K562 (cell line): Measurements from ENCODE around the gene AGMO. TPM values are rescaled to one million over a fixed set of nuclear protein-coding genes. Genes with fewer than 3 reads are reported as not detected.

Experiments used
- ATAC-seq: fragments of 200-7000 bp; cut with Tn5 transposase; 3 replicates; pipeline ENCODE4 v1.9.1; 2020; ENCODE audit warnings: moderate library complexity
- BruUV-seq: library from RNA; stranded (reverse); fragments of 400-500 nt; replicated peaks from 2 replicates; lab custom pipeline; 2021; lab: Mats Ljungman, UMichigan
- CTCF ChIA-PET: fragments of 300-600 bp; formaldehyde crosslinking; extraction: SDS; loops from one replicate; lab custom pipeline; 2021; ENCODE audit warnings: low intra/inter-chr PET ratio; lab: Yijun Ruan, JAX
- POLR2A ChIA-PET: fragments of 300-600, 350-650 bp; sonication (Branson Sonifier 250); formaldehyde crosslinking; extraction: SDS; loops from one replicate; lab custom pipeline; 2021; ENCODE audit warnings: antibody characterized with exemption, inconsistent platforms; lab: Yijun Ruan, JAX
- DNase-seq, 4 experiments: peaks; one replicate each; pipeline versions ENCODE4 v3.0.0 to v3.0.0-alpha.2; 2011 to 2018; ENCODE audit warnings: low spot score in 3 of 4, mixed read lengths in 3 of 4; ENCODE audit errors: extremely low read depth in 1 of 4
- FAIRE-seq: peaks from 2 replicates; lab custom pipeline; 2011; peaks lifted over from hg19 to GRCh38; lab: Jason Lieb, UNC
- H2AFZ ChIP-seq: 2 replicates; pipeline ENCODE4 v1.6.0; 2011; ENCODE audit warnings: low read depth, low read length, control low read depth, inconsistent platforms
- H3K27ac ChIP-seq: fragments of 200-600 bp; 3 replicates; pipeline ENCODE4 v1.8.0; 2011; ENCODE audit warnings: low read depth, mild to moderate bottlenecking, control low read depth, inconsistent platforms, low read length, moderate library complexity, mixed read lengths; ENCODE audit errors: extremely low read depth
- H3K27me3 ChIP-seq, 2 experiments: fragments of 300-600 bp in 1 of 2; 2 replicates in 1 of 2; 3 replicates in 1 of 2; pipeline versions ENCODE4 v1.6.0 to v1.8.0; 2011; ENCODE audit warnings: inconsistent platforms in 2 of 2, low read length in 2 of 2, mild to moderate bottlenecking in 1 of 2, mixed read lengths in 1 of 2, moderate library complexity in 1 of 2; ENCODE audit not compliant: control insufficient read depth in 2 of 2, insufficient read depth in 2 of 2
- H3K36me3 ChIP-seq: fragments of 300-600 bp; 3 replicates; pipeline ENCODE4 v1.8.0; 2011; ENCODE audit warnings: mild to moderate bottlenecking, low read length, inconsistent platforms; ENCODE audit not compliant: control insufficient read depth, insufficient read depth
- H3K4me1 ChIP-seq, 2 experiments: fragments of 200-600 bp in 1 of 2; replicated peaks in 1 of 2; 2 replicates in 1 of 2; 3 replicates in 1 of 2; pipeline versions ENCODE4 v1.5.1 to v1.8.0; 2011; ENCODE audit warnings: inconsistent platforms in 2 of 2, low read length in 2 of 2, mild to moderate bottlenecking in 1 of 2, mixed read lengths in 1 of 2, moderate library complexity in 1 of 2; ENCODE audit not compliant: control insufficient read depth in 2 of 2, insufficient read depth in 2 of 2
- H3K4me2 ChIP-seq: 2 replicates; pipeline ENCODE4 v1.6.1; 2011; ENCODE audit warnings: low read length, control low read depth, inconsistent platforms, mixed read lengths; ENCODE audit not compliant: insufficient read depth
- H3K4me3 ChIP-seq: fragments of 200-600 bp; sonication (generic), shearing (Covaris generic); 2 replicates; pipeline ENCODE4 v1.5.1; 2016; ENCODE audit warnings: control low read depth, inconsistent platforms
- H3K79me2 ChIP-seq: fragments of 200-600 bp; 3 replicates; pipeline ENCODE4 v1.8.0; 2011; ENCODE audit warnings: low read length, inconsistent platforms; ENCODE audit not compliant: control insufficient read depth, insufficient read depth
- H3K9ac ChIP-seq, 2 experiments: 2 replicates each; pipeline versions ENCODE4 v1.6.0 to v1.6.1; 2011; ENCODE audit warnings: low read depth in 2 of 2, low read length in 2 of 2, control low read depth in 1 of 2, inconsistent platforms in 1 of 2, mild to moderate bottlenecking in 1 of 2, mixed read lengths in 1 of 2; ENCODE audit not compliant: insufficient read depth in 1 of 2
- H3K9me1 ChIP-seq: one replicate; pipeline ENCODE4 v1.6.0; 2011; ENCODE audit warnings: inconsistent platforms, mild to moderate bottlenecking, low read length, moderate library complexity; ENCODE audit not compliant: control insufficient read depth, insufficient read depth
- H3K9me3 ChIP-seq: replicated peaks from 2 replicates; pipeline ENCODE4 v1.5.1; 2011; ENCODE audit warnings: low read depth, low read length, inconsistent platforms; ENCODE audit not compliant: control insufficient read depth, insufficient read depth
- H4K20me1 ChIP-seq: replicated peaks from 2 replicates; pipeline ENCODE4 v1.6.1; 2011; ENCODE audit warnings: low read length, inconsistent platforms, mixed read lengths; ENCODE audit not compliant: control insufficient read depth, insufficient read depth
- CHAMP1 ChIP-seq: fragments of 450-650 bp; IDR thresholded peaks from 2 replicates; pipeline ENCODE4 v1.6.1; 2016; ENCODE audit warnings: mild to moderate bottlenecking
- E2F4 ChIP-seq: sonication (generic); formaldehyde crosslinking; IDR thresholded peaks from 2 replicates; pipeline ENCODE4 v1.8.0; 2022; ENCODE audit warnings: mild to moderate bottlenecking, low read depth, missing genetic modification reagents
- HINFP ChIP-seq: fragments of 450-650 bp; conservative IDR thresholded peaks from 2 replicates; pipeline ENCODE4 v1.6.1; 2016; ENCODE audit warnings: missing genetic modification characterization, low read depth, mild to moderate bottlenecking, control low read depth, missing compliant biosample characterization
- MED1 ChIP-seq: sonication (generic); formaldehyde crosslinking; IDR thresholded peaks from 2 replicates; pipeline ENCODE4 v1.8.1; 2023; ENCODE audit warnings: missing genetic modification reagents, borderline replicate concordance
- NFATC3 ChIP-seq: fragments of 450-650 bp; IDR thresholded peaks from 2 replicates; pipeline ENCODE4 v1.6.1; 2017; ENCODE audit warnings: mild to moderate bottlenecking
- SMARCB1 ChIP-seq: IDR thresholded peaks from 2 replicates; pipeline ENCODE4 v1.6.1; 2011; ENCODE audit warnings: improper control_type of control experiment, low read depth; ENCODE audit not compliant: insufficient read length
- ZBTB34 ChIP-seq: fragments of 250-450 bp; sonication (Bioruptor Pico); IDR thresholded peaks from 2 replicates; pipeline ENCODE4 v1.8.0; 2021; ENCODE audit warnings: mild to moderate bottlenecking, moderate library complexity
- ZNF584 ChIP-seq: fragments of 200-800 bp; sonication (Bioruptor generic); IDR thresholded peaks from 2 replicates; pipeline ENCODE4 v1.6.1; 2016; ENCODE audit warnings: low read depth, mild to moderate bottlenecking, missing genetic modification characterization, missing compliant biosample characterization
- ZNF778 ChIP-seq: fragments of 450-650 bp; formaldehyde crosslinking; IDR thresholded peaks from 2 replicates; pipeline ENCODE4 v1.4.0; 2020; ENCODE audit warnings: mild to moderate bottlenecking, moderate library complexity
- WGBS: fragments of 100-300 bp; shearing (Covaris generic); methylation state at CpG from one replicate; pipeline ENCODE4 v1.1.6; 2016; ENCODE audit warnings: low coverage, mixed read lengths; ENCODE audit not compliant: insufficient coverage; ENCODE audit errors: missing lambda C conversion rate; 5-methylcytosine and 5-hydroxymethylcytosine counted together
- in situ Hi-C: fragments of 300-500 bp; cut with MboI; formaldehyde crosslinking; loops from 4 replicates; pipeline ENCODE4 v1.15.0; 2018; ENCODE audit warnings: inconsistent platforms, mixed read lengths
- intact Hi-C: fragments of 100-400 bp; cut with micrococcal nuclease; formaldehyde crosslinking; loops from 2 replicates; pipeline ENCODE4 v1.14.2; 2022
- polyA plus RNA-seq, 8 experiments: library from polyadenylated mRNA; depleted of rRNA in 4 of 8; stranded (reverse) in 5 of 8; unstranded in 3 of 8; fragments of >200 nt; fragmentation: Nextera tagmentation in 2 of 8; fragmentation: Illumina TruSeq in 1 of 8; extraction: Ambion mirVana in 2 of 8; extraction: Trizol in 1 of 8; gene quantifications; 2 replicates each; pipeline versions ENCODE4 v1.2.1 to v1.2.3, GENCODE V29; 2011 to 2014; ENCODE audit warnings: inconsistent platforms in 1 of 8, missing spikeins in 1 of 8
- total RNA-seq, 7 experiments: library from RNA; depleted of rRNA in 6 of 7; stranded (reverse); fragments of >200 nt in 6 of 7; fragmentation: Illumina TruSeq in 2 of 7; extraction: Trizol in 2 of 7; gene quantifications; 2 replicates each; pipeline versions ENCODE4 v1.2.1 to v1.2.3, GENCODE V29; 2011 to 2021; ENCODE audit warnings: low replicate concordance in 1 of 7

AGMO gene
- total and polyA plus RNA-seq, 9 of the 15 experiments (the other 6 are each of a cell fraction or from before 2014, with no cell fraction given), result 0.30 to 1.4 (median 0.69) TPM; not detected in 1

GRCh38 chr7:15397922-15398760 lies 163.7 kb downstream of the AGMO start (continued):
- no peak for TF ChIP-seq ZNF584 (CRISPR knock-in tag)
- no peak for TF ChIP-seq NFATC3

GRCh38 chr7:15397159-15397550 lies 164.7 kb downstream of the AGMO start:
- Histone ChIP-seq H3K27me3 (no peaks in the 10 kb centered on the region), H4K20me1 (no peaks in the 10 kb centered on the region), H3K4me3 (no peak overlapping the region), H3K9me1 (no peaks in the 10 kb centered on the region), H2AFZ (no peak overlapping the region), H3K9ac (no peak overlapping the region), H3K4me2 (no peak overlapping the region), H3K79me2 (no peaks in the 10 kb centered on the region), H3K9me3 (0 out of 2 replicates have a peak, but pooled peaks cover 3% of the 10 kb centered on the region), H3K4me1 (no peaks in the 10 kb centered on the region), H3K27ac (no peak overlapping the region)
- in situ Hi-C loops (no loop called here), intact Hi-C loops (no loop called here)
- FAIRE-seq (no peak), ATAC-seq (no peak)
- CTCF ChIA-PET, result no interaction called here
- BruUV-seq, result no TSS peak
- no peak for TF ChIP-seq SMARCB1
- TF ChIP-seq ZBTB34, result no peak
- TF ChIP-seq ZNF778 (CRISPR knock-in tag), result no peak
- no peak for TF ChIP-seq MED1 (CRISPR knock-in tag)
- no peak for TF ChIP-seq CHAMP1
- no peak for TF ChIP-seq E2F4 (CRISPR knock-in tag)
- no peak for TF ChIP-seq HINFP (tag)
- TF ChIP-seq, all 486 proteins: peak for 0
- 8% methylated on average over 22 of the region's 43 CpGs for WGBS
- no peaks in the 10 kb centered on the region for H3K36me3 ChIP-seq
- POLR2A ChIA-PET, result no interaction called here
- DNase-seq, result no peak
